Measurements from ENCODE around the gene NOL6.

NOL6 gene

GRCh38 chr9:33469891-33470290 is 3.8 kb downstream of the NOL6 start:
- no peak overlapping the region for H3K27ac ChIP-seq (ENCODE audit: low read depth, low read length)
- no peaks in the 10 kb centered on the region for H4K20me1 ChIP-seq (ENCODE audit: control insufficient read depth, insufficient read depth, low read depth, low read length)
- H3K9me2 ChIP-seq (replicated peaks; ENCODE audit: control insufficient read depth, low read length): no peaks in the 10 kb centered on the region
- H3F3A ChIP-seq (ENCODE audit: control insufficient read depth, insufficient read depth): no peaks in the 10 kb centered on the region
- H3K79me2 ChIP-seq (ENCODE audit: control insufficient read depth, low read length): peaks cover 34% of the 10 kb centered on the region
- H3K36me3 ChIP-seq (ENCODE audit: control insufficient read depth, low read length): peaks cover 74% of the 10 kb centered on the region
- H3K9me3 ChIP-seq (ENCODE audit: control insufficient read depth, insufficient read depth, low read length): no peaks in the 10 kb centered on the region
- H3K27me3 ChIP-seq (ENCODE audit: control insufficient read depth, low read length): no peaks in the 10 kb centered on the region
- H3K4me2 ChIP-seq (ENCODE audit: low read length): no peak overlapping the region
- peaks cover 21% of the 10 kb centered on the region for H3K4me1 ChIP-seq (ENCODE audit: control insufficient read depth, low read length)
- no peak overlapping the region for H3K4me3 ChIP-seq (ENCODE audit: low read length)
- no peak for TF ChIP-seq EZH2phosphoT487 (IDR thresholded peaks at IDR 0.05; ENCODE audit: borderline replicate concordance, low read length)
- TF ChIP-seq, protein P1, sequence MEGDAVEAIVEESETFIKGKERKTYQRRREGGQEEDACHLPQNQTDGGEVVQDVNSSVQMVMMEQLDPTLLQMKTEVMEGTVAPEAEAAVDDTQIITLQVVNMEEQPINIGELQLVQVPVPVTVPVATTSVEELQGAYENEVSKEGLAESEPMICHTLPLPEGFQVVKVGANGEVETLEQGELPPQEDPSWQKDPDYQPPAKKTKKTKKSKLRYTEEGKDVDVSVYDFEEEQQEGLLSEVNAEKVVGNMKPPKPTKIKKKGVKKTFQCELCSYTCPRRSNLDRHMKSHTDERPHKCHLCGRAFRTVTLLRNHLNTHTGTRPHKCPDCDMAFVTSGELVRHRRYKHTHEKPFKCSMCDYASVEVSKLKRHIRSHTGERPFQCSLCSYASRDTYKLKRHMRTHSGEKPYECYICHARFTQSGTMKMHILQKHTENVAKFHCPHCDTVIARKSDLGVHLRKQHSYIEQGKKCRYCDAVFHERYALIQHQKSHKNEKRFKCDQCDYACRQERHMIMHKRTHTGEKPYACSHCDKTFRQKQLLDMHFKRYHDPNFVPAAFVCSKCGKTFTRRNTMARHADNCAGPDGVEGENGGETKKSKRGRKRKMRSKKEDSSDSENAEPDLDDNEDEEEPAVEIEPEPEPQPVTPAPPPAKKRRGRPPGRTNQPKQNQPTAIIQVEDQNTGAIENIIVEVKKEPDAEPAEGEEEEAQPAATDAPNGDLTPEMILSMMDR (IDR thresholded peaks at IDR 0.05; ENCODE audit: low read depth, low read length, poor library complexity, severe bottlenecking): no peak

DNA sequence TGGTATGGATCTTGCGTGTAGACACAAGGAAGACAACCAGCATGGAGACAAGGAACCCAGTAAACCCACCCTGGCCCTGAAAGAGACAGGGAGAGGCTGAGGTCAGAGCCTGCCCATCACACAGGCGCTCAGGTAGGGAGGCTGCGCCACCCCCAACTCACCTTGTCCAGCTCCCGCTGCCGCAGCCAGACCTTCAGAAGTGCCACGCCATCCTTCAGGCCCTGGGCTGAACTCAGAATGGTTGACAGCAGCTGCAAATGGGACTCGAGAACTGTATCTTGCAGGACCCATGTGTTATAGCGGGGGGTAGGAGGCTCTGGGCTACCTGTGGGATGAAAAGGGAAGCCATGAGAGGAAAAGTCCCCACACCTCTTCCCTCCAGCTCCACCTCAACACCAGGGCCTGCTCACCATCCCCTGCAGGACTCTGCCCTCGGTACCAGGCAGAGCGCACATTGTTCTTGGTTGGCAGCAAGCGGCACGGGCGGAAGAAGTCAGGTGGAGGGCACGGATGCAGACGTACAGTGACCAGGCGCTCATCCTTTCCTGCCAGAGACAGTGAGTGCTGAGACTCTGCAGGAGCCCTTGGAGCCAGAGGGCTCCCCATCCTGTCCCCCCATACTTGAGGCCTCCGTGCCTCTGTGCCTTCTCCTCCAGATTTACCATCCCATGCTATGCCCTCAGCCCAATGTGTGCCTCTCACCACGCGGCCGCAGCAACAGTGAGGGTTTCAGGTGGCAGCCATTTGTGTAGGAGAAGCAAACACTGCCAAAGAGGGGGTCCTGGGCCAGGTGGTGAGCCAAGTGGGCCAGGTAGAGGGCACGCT is 4.7 kb downstream of the NOL6 start:
- Histone ChIP-seq H3K4me2 (ENCODE audit: low read length) (no peak overlapping the region), H3K27ac (ENCODE audit: low read depth, low read length) (no peak overlapping the region), H3K36me3 (ENCODE audit: control insufficient read depth, low read length) (peaks cover 83% of the 10 kb centered on the region), H3K4me3 (ENCODE audit: low read length) (no peak overlapping the region), H3F3A (ENCODE audit: control insufficient read depth, insufficient read depth) (no peaks in the 10 kb centered on the region), H3K79me2 (ENCODE audit: control insufficient read depth, low read length) (peaks cover 29% of the 10 kb centered on the region), H3K27me3 (ENCODE audit: control insufficient read depth, low read length) (no peaks in the 10 kb centered on the region), H4K20me1 (ENCODE audit: control insufficient read depth, insufficient read depth, low read depth, low read length) (no peaks in the 10 kb centered on the region), H3K9me3 (ENCODE audit: control insufficient read depth, insufficient read depth, low read length) (no peaks in the 10 kb centered on the region), H3K4me1 (ENCODE audit: control insufficient read depth, low read length) (peaks cover 16% of the 10 kb centered on the region), H3K9me2 (replicated peaks; ENCODE audit: control insufficient read depth, low read length) (no peaks in the 10 kb centered on the region)
- TF ChIP-seq EZH2phosphoT487 (IDR thresholded peaks at IDR 0.05; ENCODE audit: borderline replicate concordance, low read length): no peak
- TF ChIP-seq, protein P1 (IDR thresholded peaks at IDR 0.05; ENCODE audit: low read depth, low read length, poor library complexity, severe bottlenecking): no peak

GRCh38 chr9:33468215-33468730 is 5.5 kb downstream of the NOL6 start:
- no peak overlapping the region for H3K27ac ChIP-seq (ENCODE audit: low read depth, low read length)
- H3K27me3 ChIP-seq (ENCODE audit: control insufficient read depth, low read length): no peaks in the 10 kb centered on the region
- no peaks in the 10 kb centered on the region for H4K20me1 ChIP-seq (ENCODE audit: control insufficient read depth, insufficient read depth, low read depth, low read length)
- no peaks in the 10 kb centered on the region for H3F3A ChIP-seq (ENCODE audit: control insufficient read depth, insufficient read depth)
- H3K9me3 ChIP-seq (ENCODE audit: control insufficient read depth, insufficient read depth, low read length): no peaks in the 10 kb centered on the region
- H3K9me2 ChIP-seq (replicated peaks; ENCODE audit: control insufficient read depth, low read length): no peaks in the 10 kb centered on the region
- H3K79me2 ChIP-seq (ENCODE audit: control insufficient read depth, low read length): peaks cover 24% of the 10 kb centered on the region
- no peak overlapping the region for H3K4me2 ChIP-seq (ENCODE audit: low read length)
- H3K4me1 ChIP-seq (ENCODE audit: control insufficient read depth, low read length): peaks cover 16% of the 10 kb centered on the region
- H3K4me3 ChIP-seq (ENCODE audit: low read length): no peak overlapping the region
- TF ChIP-seq EZH2phosphoT487 (IDR thresholded peaks at IDR 0.05; ENCODE audit: borderline replicate concordance, low read length): no peak
- TF ChIP-seq, protein P1 (IDR thresholded peaks at IDR 0.05; ENCODE audit: low read depth, low read length, poor library complexity, severe bottlenecking): no peak
- peaks cover 90% of the 10 kb centered on the region for H3K36me3 ChIP-seq (ENCODE audit: control insufficient read depth, low read length)

Data from DOHH2 (cell line).